ENCODE results near the gene SUCLA2. TPM values are rescaled to one million over a fixed set of nuclear protein-coding genes. Genes with fewer than 3 reads are reported as not detected.

SUCLA2 gene
- polyA plus RNA-seq, 3 donors, result 15.0 to 37.2 (median 34.3) TPM

DNA sequence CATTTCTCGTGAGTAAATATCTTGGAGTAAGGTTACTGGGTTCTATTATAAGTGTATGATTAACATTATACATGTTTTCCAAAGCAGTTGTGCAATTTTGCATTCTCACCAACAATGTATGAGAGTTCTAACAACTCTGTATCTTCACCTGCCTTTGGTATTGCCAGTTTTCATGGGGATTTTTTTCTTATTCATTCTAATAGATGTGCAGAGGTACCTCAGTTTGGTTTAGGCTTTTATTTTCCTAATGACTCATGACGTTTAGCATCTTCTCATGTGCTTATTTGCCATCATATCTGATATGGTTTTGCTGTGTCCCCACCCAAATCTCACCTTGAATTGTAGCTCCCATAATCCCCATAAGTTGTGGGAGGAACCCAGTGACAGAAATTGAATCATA, 28.8 kb upstream of the SUCLA2 start:
- TF ChIP-seq, protein P1, sequence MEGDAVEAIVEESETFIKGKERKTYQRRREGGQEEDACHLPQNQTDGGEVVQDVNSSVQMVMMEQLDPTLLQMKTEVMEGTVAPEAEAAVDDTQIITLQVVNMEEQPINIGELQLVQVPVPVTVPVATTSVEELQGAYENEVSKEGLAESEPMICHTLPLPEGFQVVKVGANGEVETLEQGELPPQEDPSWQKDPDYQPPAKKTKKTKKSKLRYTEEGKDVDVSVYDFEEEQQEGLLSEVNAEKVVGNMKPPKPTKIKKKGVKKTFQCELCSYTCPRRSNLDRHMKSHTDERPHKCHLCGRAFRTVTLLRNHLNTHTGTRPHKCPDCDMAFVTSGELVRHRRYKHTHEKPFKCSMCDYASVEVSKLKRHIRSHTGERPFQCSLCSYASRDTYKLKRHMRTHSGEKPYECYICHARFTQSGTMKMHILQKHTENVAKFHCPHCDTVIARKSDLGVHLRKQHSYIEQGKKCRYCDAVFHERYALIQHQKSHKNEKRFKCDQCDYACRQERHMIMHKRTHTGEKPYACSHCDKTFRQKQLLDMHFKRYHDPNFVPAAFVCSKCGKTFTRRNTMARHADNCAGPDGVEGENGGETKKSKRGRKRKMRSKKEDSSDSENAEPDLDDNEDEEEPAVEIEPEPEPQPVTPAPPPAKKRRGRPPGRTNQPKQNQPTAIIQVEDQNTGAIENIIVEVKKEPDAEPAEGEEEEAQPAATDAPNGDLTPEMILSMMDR (IDR thresholded peaks at IDR 0.05), result no peak
- no peak overlapping the region for H3K4me3 ChIP-seq (replicated peaks in 1 of 3; ENCODE audit: low read depth in 2 of 3, low read length in 3 of 3)
- H3K9me3 ChIP-seq (replicated peaks in 1 of 2; ENCODE audit: control insufficient read depth in 1 of 2, insufficient read depth in 1 of 2, low read length in 2 of 2), result peaks cover 19 to 27% of the 10 kb centered on the region in 2 donors
- H3K36me3 ChIP-seq (replicated peaks in 1 of 2; ENCODE audit: control insufficient read depth in 1 of 2, insufficient read depth in 2 of 2, low read length in 2 of 2), result peaks cover 0 to 29% of the 10 kb centered on the region in 2 donors
- no peak overlapping the region for H3K27ac ChIP-seq (ENCODE audit: low read depth in 1 of 2, low read length in 2 of 2)
- peaks cover 0 to 3% (median 0%) of the 10 kb centered on the region in 3 donors for H3K27me3 Mint-ChIP-seq (ENCODE audit: low read depth in 3 of 3)
- no peaks in the 10 kb centered on the region for H3K4me1 Mint-ChIP-seq
- intact Hi-C loops (cut with micrococcal nuclease), result no loop called here
- H3K79me2 ChIP-seq (ENCODE audit: insufficient read depth, low read length), result peaks cover 5% of the 10 kb centered on the region
- peaks cover 25 to 42% (median 32%) of the 10 kb centered on the region in 7 donors for H3K9me3 Mint-ChIP-seq
- no CpG with 5 or more reads among the region's 2 CpGs for WGBS (ENCODE audit: insufficient coverage)
- DNase-seq, result no peak
- no peak overlapping the region for H3K9ac ChIP-seq (ENCODE audit: insufficient read depth, low read length, poor library complexity, severe bottlenecking)
- H3K27ac Mint-ChIP-seq, result no peak overlapping the region
- H3K36me3 Mint-ChIP-seq, result peaks cover 22 to 43% of the 10 kb centered on the region in 2 donors
- no peak overlapping the region for H2AFZ ChIP-seq (ENCODE audit: insufficient read depth, low read depth, low read length, poor library complexity, severe bottlenecking)
- no peak overlapping the region for H3K4me2 ChIP-seq (replicated peaks; ENCODE audit: extremely low read depth, low read length, poor library complexity, severe bottlenecking)
- H3K4me1 ChIP-seq (ENCODE audit: control insufficient read depth in 1 of 2, insufficient read depth in 2 of 2, low read length in 2 of 2), result no peaks in the 10 kb centered on the region
- H3K4me3 Mint-ChIP-seq, result no peak overlapping the region
- H3K27me3 ChIP-seq (ENCODE audit: control insufficient read depth in 2 of 2, insufficient read depth in 2 of 2, low read length in 2 of 2), result no peaks in the 10 kb centered on the region
- H4K20me1 ChIP-seq (ENCODE audit: insufficient read depth, low read length), result no peaks in the 10 kb centered on the region

DNA sequence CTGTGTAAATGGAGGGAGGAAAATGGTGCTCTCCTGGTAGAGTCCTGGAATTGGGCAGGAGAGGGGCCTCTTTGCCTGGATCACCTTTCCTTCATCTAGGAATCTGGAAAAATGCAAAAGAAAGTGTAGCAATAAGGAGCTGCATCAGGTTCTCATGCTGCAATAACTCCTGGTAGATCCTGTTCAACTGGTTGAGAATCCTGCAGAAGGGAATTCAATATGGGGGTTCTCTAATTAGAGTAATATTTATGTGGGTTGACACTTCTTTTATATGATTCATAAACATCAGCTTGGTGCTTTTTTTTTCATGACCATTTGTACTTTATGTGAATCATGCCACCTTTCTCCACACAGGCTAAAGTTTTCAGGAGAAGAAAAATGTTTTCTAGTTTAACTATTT, 27.0 kb upstream of the SUCLA2 start:
- Histone ChIP-seq H3K9me3 (replicated peaks in 1 of 2; ENCODE audit: control insufficient read depth in 1 of 2, insufficient read depth in 1 of 2, low read length in 2 of 2) (peaks cover 19 to 27% of the 10 kb centered on the region in 2 donors), H3K27me3 (ENCODE audit: control insufficient read depth in 2 of 2, insufficient read depth in 2 of 2, low read length in 2 of 2) (no peaks in the 10 kb centered on the region), H3K79me2 (ENCODE audit: insufficient read depth, low read length) (no peaks in the 10 kb centered on the region), H2AFZ (ENCODE audit: insufficient read depth, low read depth, low read length, poor library complexity, severe bottlenecking) (no peak overlapping the region), H4K20me1 (ENCODE audit: insufficient read depth, low read length) (no peaks in the 10 kb centered on the region), H3K27ac (ENCODE audit: low read depth in 1 of 2, low read length in 2 of 2) (no peak overlapping the region), H3K36me3 (replicated peaks in 1 of 2; ENCODE audit: control insufficient read depth in 1 of 2, insufficient read depth in 2 of 2, low read length in 2 of 2) (peaks cover 0 to 29% of the 10 kb centered on the region in 2 donors), H3K4me3 (replicated peaks in 1 of 3; ENCODE audit: low read depth in 2 of 3, low read length in 3 of 3) (no peak overlapping the region), H3K9ac (ENCODE audit: insufficient read depth, low read length, poor library complexity, severe bottlenecking) (no peak overlapping the region), H3K4me1 (ENCODE audit: control insufficient read depth in 1 of 2, insufficient read depth in 2 of 2, low read length in 2 of 2) (no peaks in the 10 kb centered on the region), H3K4me2 (replicated peaks; ENCODE audit: extremely low read depth, low read length, poor library complexity, severe bottlenecking) (no peak overlapping the region)
- DNase-seq, result no peak
- Mint-ChIP-seq H3K4me1 (no peaks in the 10 kb centered on the region), H3K4me3 (no peak overlapping the region), H3K9me3 (peaks cover 16 to 36% (median 25%) of the 10 kb centered on the region in 7 donors), H3K27me3 (ENCODE audit: low read depth in 3 of 3) (peaks cover 0 to 3% (median 0%) of the 10 kb centered on the region in 3 donors), H3K36me3 (peaks cover 15 to 28% of the 10 kb centered on the region in 2 donors), H3K27ac (no peak overlapping the region)
- intact Hi-C loops (cut with micrococcal nuclease), result no loop called here
- TF ChIP-seq, protein P1 (IDR thresholded peaks at IDR 0.05), result no peak
